Measurements from ENCODE around the gene KLHL3. TPM values are rescaled to one million over a fixed set of nuclear protein-coding genes. Genes with fewer than 3 reads are reported as not detected.

Gene KLHL3
- total RNA-seq, 4 donors from 2014 or later: 1.2 to 29.1 (median 3.4) TPM

DNA sequence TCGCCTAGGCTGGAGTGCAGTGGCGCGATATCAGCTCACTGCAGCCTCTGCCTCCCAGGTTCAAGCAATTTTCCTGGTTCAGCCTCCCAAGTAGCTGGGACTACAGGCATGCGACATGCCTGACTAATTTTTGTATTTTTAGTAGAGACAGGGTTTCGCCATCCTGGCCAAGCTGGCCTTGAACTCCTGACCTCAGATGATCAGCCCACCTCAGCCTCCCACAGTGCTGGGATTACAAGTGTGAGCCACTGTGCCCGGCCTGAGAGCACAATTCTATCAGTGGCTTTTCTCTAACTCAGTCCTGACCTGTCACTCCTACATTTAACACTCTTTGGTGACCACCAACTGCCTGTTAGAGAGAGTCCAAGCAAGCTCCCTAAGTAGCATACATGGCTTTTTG is 154.1 kb downstream of the KLHL3 start:
- Histone ChIP-seq H3K4me1 (no peaks in the 10 kb centered on the region), H3K9me3 (no peaks in the 10 kb centered on the region), H3K27me3 (peaks cover 2% of the 10 kb centered on the region), H3K36me3 (no peaks in the 10 kb centered on the region), H3K4me3 (no peak overlapping the region), H3K27ac (no peak overlapping the region)
- 75% methylated on average over 6 of the region's 6 CpGs for WGBS
- no peak for TF ChIP-seq POLR2AphosphoS5 (IDR thresholded peaks at IDR 0.05)
- no peak for TF ChIP-seq EP300 (IDR thresholded peaks at IDR 0.05)
- no peak for DNase-seq (ENCODE audit: low spot score in 2 of 2)

DNA sequence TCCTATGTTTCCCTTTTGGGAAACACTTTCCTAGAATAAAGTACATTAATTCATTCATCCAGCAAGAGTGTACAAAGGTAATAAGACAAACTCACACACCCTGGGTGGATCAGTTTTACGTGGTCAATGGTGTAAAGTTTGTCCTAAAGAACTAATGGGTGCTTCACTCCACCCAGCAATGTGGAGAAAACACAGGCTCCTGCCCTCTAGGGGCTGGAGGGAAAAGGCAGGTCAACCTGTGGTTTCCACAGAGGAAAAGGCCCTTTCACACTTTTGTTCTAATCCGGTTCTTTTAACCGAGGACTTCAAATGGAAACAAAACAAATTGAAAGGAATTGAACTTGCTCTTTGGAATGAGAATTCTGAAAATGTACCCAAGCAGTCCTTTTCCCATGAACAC is 155.9 kb downstream of the KLHL3 start:
- Histone ChIP-seq H3K27me3 (no peaks in the 10 kb centered on the region), H3K27ac (no peak overlapping the region), H3K36me3 (no peaks in the 10 kb centered on the region), H3K4me1 (no peaks in the 10 kb centered on the region), H3K9me3 (no peaks in the 10 kb centered on the region), H3K4me3 (no peak overlapping the region)
- no peak for TF ChIP-seq POLR2AphosphoS5 (IDR thresholded peaks at IDR 0.05)
- no peak for TF ChIP-seq POLR2A (IDR thresholded peaks at IDR 0.05)
- no peak for TF ChIP-seq EP300 (IDR thresholded peaks at IDR 0.05)
- TF ChIP-seq, protein P1, sequence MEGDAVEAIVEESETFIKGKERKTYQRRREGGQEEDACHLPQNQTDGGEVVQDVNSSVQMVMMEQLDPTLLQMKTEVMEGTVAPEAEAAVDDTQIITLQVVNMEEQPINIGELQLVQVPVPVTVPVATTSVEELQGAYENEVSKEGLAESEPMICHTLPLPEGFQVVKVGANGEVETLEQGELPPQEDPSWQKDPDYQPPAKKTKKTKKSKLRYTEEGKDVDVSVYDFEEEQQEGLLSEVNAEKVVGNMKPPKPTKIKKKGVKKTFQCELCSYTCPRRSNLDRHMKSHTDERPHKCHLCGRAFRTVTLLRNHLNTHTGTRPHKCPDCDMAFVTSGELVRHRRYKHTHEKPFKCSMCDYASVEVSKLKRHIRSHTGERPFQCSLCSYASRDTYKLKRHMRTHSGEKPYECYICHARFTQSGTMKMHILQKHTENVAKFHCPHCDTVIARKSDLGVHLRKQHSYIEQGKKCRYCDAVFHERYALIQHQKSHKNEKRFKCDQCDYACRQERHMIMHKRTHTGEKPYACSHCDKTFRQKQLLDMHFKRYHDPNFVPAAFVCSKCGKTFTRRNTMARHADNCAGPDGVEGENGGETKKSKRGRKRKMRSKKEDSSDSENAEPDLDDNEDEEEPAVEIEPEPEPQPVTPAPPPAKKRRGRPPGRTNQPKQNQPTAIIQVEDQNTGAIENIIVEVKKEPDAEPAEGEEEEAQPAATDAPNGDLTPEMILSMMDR (IDR thresholded peaks at IDR 0.05): no peak
- 66% methylated on average over 3 of the region's 3 CpGs for WGBS
- DNase-seq (ENCODE audit: low spot score in 2 of 2): no peak

DNA sequence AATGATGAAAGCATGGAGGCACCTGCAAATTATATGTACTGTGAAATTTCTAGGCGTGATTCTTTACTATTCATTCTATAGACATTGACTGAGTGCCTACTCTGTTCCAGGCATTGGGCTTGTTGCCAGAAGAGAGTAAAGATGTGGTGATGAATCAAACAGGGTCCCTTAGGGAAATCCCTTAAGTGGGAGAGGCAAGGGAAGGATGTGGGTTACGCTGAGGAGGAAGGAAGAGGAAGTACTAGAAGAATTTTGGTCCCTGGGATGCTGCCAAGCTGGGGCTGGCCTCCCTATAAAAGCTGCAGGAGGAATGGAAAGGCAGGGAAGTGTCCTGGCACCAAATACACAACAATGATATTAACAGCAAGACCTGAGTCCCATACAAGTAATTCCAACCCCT is 160.0 kb downstream of the KLHL3 start:
- Histone ChIP-seq H3K27ac (no peak overlapping the region), H3K9me3 (no peaks in the 10 kb centered on the region), H3K36me3 (no peaks in the 10 kb centered on the region), H3K4me1 (no peaks in the 10 kb centered on the region), H3K27me3 (peaks cover 3% of the 10 kb centered on the region), H3K4me3 (no peak overlapping the region)
- TF ChIP-seq POLR2A (IDR thresholded peaks at IDR 0.05): no peak
- TF ChIP-seq, protein P1 (IDR thresholded peaks at IDR 0.05): no peak
- TF ChIP-seq POLR2AphosphoS5 (IDR thresholded peaks at IDR 0.05): no peak
- TF ChIP-seq EP300 (IDR thresholded peaks at IDR 0.05): no peak
- DNase-seq (ENCODE audit: low spot score in 2 of 2): no peak
- WGBS: 24% methylated on average over 2 of the region's 2 CpGs

DNA sequence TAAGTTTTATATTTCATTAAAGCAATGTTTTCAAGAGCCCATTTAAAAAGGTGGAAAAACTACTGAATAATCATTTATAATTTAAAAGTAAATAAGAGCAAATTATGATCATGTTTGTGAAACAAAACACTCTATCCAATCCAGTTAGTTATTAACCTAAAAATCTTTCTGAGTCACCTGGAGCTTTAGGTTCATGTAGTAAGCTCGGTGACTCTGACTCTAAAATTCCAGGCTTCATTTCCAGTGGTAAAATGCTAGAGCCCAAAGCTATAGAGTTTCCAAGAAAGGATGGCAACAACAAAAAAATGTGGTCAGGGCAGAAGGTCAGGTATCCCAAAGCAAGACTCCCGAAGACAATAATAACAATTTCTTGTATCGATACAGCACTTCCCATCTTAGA is 160.7 kb downstream of the KLHL3 start:
- Histone ChIP-seq H3K9me3 (no peaks in the 10 kb centered on the region), H3K36me3 (no peaks in the 10 kb centered on the region)
- no peak for DNase-seq (ENCODE audit: low spot score in 2 of 2)

DNA sequence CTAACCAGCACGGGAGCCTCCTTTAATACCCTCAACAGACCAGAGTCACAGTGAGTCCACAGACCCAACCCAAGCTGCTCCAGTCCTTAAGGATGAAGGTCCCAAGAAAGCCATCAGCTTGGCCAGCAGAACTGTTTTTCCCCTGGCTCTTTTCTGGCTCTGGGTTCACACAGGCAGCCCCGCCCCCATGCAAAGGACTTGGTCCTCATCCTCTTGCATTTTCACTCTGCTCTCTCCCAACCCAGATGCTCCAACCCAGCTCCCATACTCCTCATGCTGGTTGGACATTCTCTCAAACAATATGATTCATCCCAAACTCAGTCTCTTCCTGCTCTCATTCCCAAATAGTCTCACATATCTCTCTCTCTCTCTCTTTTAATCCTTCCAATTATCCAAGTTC is 162.5 kb downstream of the KLHL3 start:
- H3K27me3 ChIP-seq: peaks cover 5% of the 10 kb centered on the region
- no peaks in the 10 kb centered on the region for H3K36me3 ChIP-seq
- H3K4me1 ChIP-seq: no peaks in the 10 kb centered on the region
- TF ChIP-seq POLR2A (IDR thresholded peaks at IDR 0.05): no peak
- no peak for TF ChIP-seq EP300 (IDR thresholded peaks at IDR 0.05)
- no peak for TF ChIP-seq POLR2AphosphoS5 (IDR thresholded peaks at IDR 0.05)
- TF ChIP-seq, protein P1 (IDR thresholded peaks at IDR 0.05): no peak
- H3K9me3 ChIP-seq: no peaks in the 10 kb centered on the region
- DNase-seq (ENCODE audit: low spot score in 2 of 2): no peak
- H3K4me3 ChIP-seq: no peak overlapping the region
- no peak overlapping the region for H3K27ac ChIP-seq
- WGBS: 89% methylated on average over 2 of the region's 2 CpGs

More for the DNA sequence above, 160.7 kb downstream of the KLHL3 start:
- Histone ChIP-seq H3K4me3 (no peak overlapping the region), H3K4me1 (no peaks in the 10 kb centered on the region), H3K27me3 (peaks cover 5% of the 10 kb centered on the region), H3K27ac (no peak overlapping the region)
- 77% methylated on average over 3 of the region's 3 CpGs for WGBS
- TF ChIP-seq POLR2A (IDR thresholded peaks at IDR 0.05) (no peak), POLR2AphosphoS5 (IDR thresholded peaks at IDR 0.05) (no peak), EP300 (IDR thresholded peaks at IDR 0.05) (no peak)
- TF ChIP-seq, protein P1 (IDR thresholded peaks at IDR 0.05): no peak

All from suprapubic skin (tissue), 4 donors.